Testis (tissue), 3 donors: ENCODE data around the gene SLC17A3. TPM values are rescaled to one million over a fixed set of nuclear protein-coding genes. Genes with fewer than 3 reads are reported as not detected.

Source experiments
- DNase-seq: peaks from one replicate; pipeline ENCODE4 v3.0.0-alpha.2; 2019
- H3K27ac ChIP-seq, 2 donors: fragments of 200-600 bp; sonication (generic); one replicate each; pipeline ENCODE4 v1.5.1; 2019
- H3K27me3 ChIP-seq: fragments of 200-600 bp; sonication (generic); one replicate; pipeline ENCODE4 v1.5.1; 2019
- H3K36me3 ChIP-seq: fragments of 200-600 bp; sonication (generic); one replicate; pipeline ENCODE4 v1.5.1; 2017; ENCODE audit warnings: low read depth; ENCODE audit errors: missing control alignments
- H3K4me1 ChIP-seq: fragments of 200-600 bp; sonication (generic); one replicate; pipeline ENCODE4 v1.5.1; 2019
- H3K4me3 ChIP-seq, 2 donors: fragments of 200-600 bp; sonication (generic); one replicate each; pipeline ENCODE4 v1.5.1; 2017 to 2019
- H3K9me3 ChIP-seq: fragments of 200-600 bp; sonication (generic); one replicate; pipeline ENCODE4 v1.5.1; 2017
- CTCF ChIP-seq, 3 experiments: fragments of 450-650 bp in 2 of 3; fragments of 200-600 bp in 1 of 3; sonication (generic) in 1 of 3; IDR thresholded peaks; one replicate each; pipeline ENCODE4 v1.5.1; 2016 to 2019; ENCODE audit warnings: antibody characterized with exemption in 3 of 3, mild to moderate bottlenecking in 2 of 3, moderate library complexity in 1 of 3
- POLR2A ChIP-seq: fragments of 450-650 bp; IDR thresholded peaks from one replicate; pipeline ENCODE4 v1.6.1; 2017; ENCODE audit warnings: antibody characterized with exemption, mild to moderate bottlenecking, moderate library complexity
- whole genome bisulfite sequencing, 2 donors: methylation state at CpG; one replicate each; pipeline ENCODE4 v1.1.5; 2018; 5-methylcytosine and 5-hydroxymethylcytosine counted together
- intact Hi-C: fragments of 100-400 bp; cut with DNase I; formaldehyde crosslinking; loops from one replicate; pipeline ENCODE4 v1.15.1; 2023; ENCODE audit warnings: low total_unique reads
- polyA plus RNA-seq: library from polyadenylated mRNA; stranded (reverse); fragments of 350-450 nt; fragmentation: Illumina TruSeq; extraction: RNeasy Lipid Tissue Mini Kit (QIAGEN cat#74804); gene quantifications from one replicate; pipeline ENCODE4 v1.2.3, GENCODE V29; 2014; ENCODE audit warnings: low read depth, low replicate concordance; ENCODE audit not compliant: insufficient read depth
- total RNA-seq, 2 donors: library from RNA; depleted of rRNA; stranded (reverse); fragments of >200 nt; gene quantifications; one replicate each; pipeline ENCODE4 v1.2.3, GENCODE V29; 2016

The SLC17A3 gene
- total and polyA plus RNA-seq, 3 donors from 2014 or later: 0.61 to 0.68 TPM; not detected in 1

- intact Hi-C loops: no loop called here
- 85 to 87% methylated on average over 1 of the region's 1 CpG for WGBS, 2 donors
- H3K4me1 ChIP-seq: no peaks in the 10 kb centered on the region
- no peak overlapping the region for H3K27ac ChIP-seq
- H3K27me3 ChIP-seq: no peaks in the 10 kb centered on the region
- H3K4me3 ChIP-seq: no peak overlapping the region
- no peak for DNase-seq
- H3K9me3 ChIP-seq: no peaks in the 10 kb centered on the region
- H3K36me3 ChIP-seq: no peaks in the 10 kb centered on the region
- TF ChIP-seq POLR2A (no peak), CTCF (IDR thresholded peaks at IDR 0.05) (no peak)
Observed at GRCh38 chr6:25883536-25883935, 9.5 kb upstream of the SLC17A3 start.

GRCh38 chr6:25882051-25882496 is 8.0 kb upstream of the SLC17A3 start:
- no peak overlapping the region for H3K27ac ChIP-seq
- no peak for TF ChIP-seq CTCF (IDR thresholded peaks at IDR 0.05)
- TF ChIP-seq POLR2A: no peak
- intact Hi-C loops: no loop called here
- WGBS, 2 donors: 62 to 63% methylated on average over 5 to 28 of the region's 28 CpGs
- no peaks in the 10 kb centered on the region for H3K9me3 ChIP-seq
- no peaks in the 10 kb centered on the region for H3K27me3 ChIP-seq
- DNase-seq: peak; percentile 30
- peak overlapping the region in 1 of 2 donors; percentile 4 for H3K4me3 ChIP-seq
- no peaks in the 10 kb centered on the region for H3K4me1 ChIP-seq
- no peaks in the 10 kb centered on the region for H3K36me3 ChIP-seq

GRCh38 chr6:25880601-25881000 is 6.6 kb upstream of the SLC17A3 start:
- 82 to 87% methylated on average over 4 of the region's 4 CpGs for WGBS, 2 donors
- intact Hi-C loops: no loop called here
- no peaks in the 10 kb centered on the region for H3K9me3 ChIP-seq

GRCh38 chr6:25878721-25879322 is 4.8 kb upstream of the SLC17A3 start:
- 97 to 100% methylated on average over 2 of the region's 2 CpGs for WGBS, 2 donors

More at GRCh38 chr6:25880601-25881000, 6.6 kb upstream of the SLC17A3 start:
- Histone ChIP-seq H3K27me3 (no peaks in the 10 kb centered on the region), H3K4me1 (no peaks in the 10 kb centered on the region), H3K4me3 (no peak overlapping the region), H3K36me3 (no peaks in the 10 kb centered on the region), H3K27ac (no peak overlapping the region)
- no peak for DNase-seq
- no peak for TF ChIP-seq POLR2A
- no peak for TF ChIP-seq CTCF (IDR thresholded peaks at IDR 0.05)

More at GRCh38 chr6:25878721-25879322, 4.8 kb upstream of the SLC17A3 start:
- no peaks in the 10 kb centered on the region for H3K9me3 ChIP-seq
- no peak for TF ChIP-seq POLR2A
- TF ChIP-seq CTCF (IDR thresholded peaks at IDR 0.05): no peak
- no peaks in the 10 kb centered on the region for H3K4me1 ChIP-seq
- H3K27ac ChIP-seq: no peak overlapping the region
- H3K4me3 ChIP-seq: no peak overlapping the region
- intact Hi-C loops: no loop called here
- no peak for DNase-seq
- no peaks in the 10 kb centered on the region for H3K27me3 ChIP-seq
- H3K36me3 ChIP-seq: no peaks in the 10 kb centered on the region
